Immature natural killer cell (primary cell): ENCODE data around the gene BTBD7. TPM values are rescaled to one million over a fixed set of nuclear protein-coding genes. Genes with fewer than 3 reads are reported as not detected.

ENCODE experiments used
- DNase-seq, 3 donors: peaks; one replicate each; pipeline ENCODE4 v3.0.0; 2022; ENCODE audit warnings: mixed read lengths in 1 of 3
- H3K27ac Mint-ChIP-seq, 6 donors: one replicate each; pipeline ENCODE4 v1.8.0; 2020; ENCODE audit warnings: mixed read lengths in 6 of 6, mild to moderate bottlenecking in 5 of 6, inconsistent platforms in 4 of 6, moderate library complexity in 3 of 6
- H3K27me3 Mint-ChIP-seq, 3 donors: one replicate each; pipeline ENCODE4 v1.8.0; 2020 to 2021; ENCODE audit warnings: low read depth in 3 of 3, mild to moderate bottlenecking in 3 of 3, mixed read lengths in 3 of 3, moderate library complexity in 3 of 3, inconsistent platforms in 1 of 3
- H3K36me3 Mint-ChIP-seq, 3 donors: one replicate each; pipeline ENCODE4 v1.8.0; 2020; ENCODE audit warnings: mixed read lengths in 3 of 3, inconsistent platforms in 2 of 3, mild to moderate bottlenecking in 2 of 3
- H3K4me1 Mint-ChIP-seq, 2 donors: one replicate each; pipeline ENCODE4 v1.8.0; 2020; ENCODE audit warnings: inconsistent platforms in 2 of 2, mild to moderate bottlenecking in 2 of 2, mixed read lengths in 2 of 2, moderate library complexity in 1 of 2
- H3K4me3 Mint-ChIP-seq, 5 donors: one replicate each; pipeline ENCODE4 v1.8.0; 2020; ENCODE audit warnings: mild to moderate bottlenecking in 5 of 5, mixed read lengths in 5 of 5, inconsistent platforms in 3 of 5, moderate library complexity in 3 of 5
- H3K9me3 Mint-ChIP-seq, 6 donors: one replicate each; pipeline ENCODE4 v1.8.0; 2020; ENCODE audit warnings: mild to moderate bottlenecking in 6 of 6, mixed read lengths in 6 of 6, inconsistent platforms in 4 of 6, moderate library complexity in 3 of 6
- polyA plus RNA-seq, 3 donors: library from polyadenylated mRNA; unstranded; fragments of 300-500 nt; fragmentation: Illumina TruSeq; gene quantifications; one replicate each; pipeline ENCODE4 v1.2.3, GENCODE V29; 2021

The BTBD7 gene
- polyA plus RNA-seq, 3 donors from 2014 or later, result 6.2 to 11.6 (median 10.6) TPM

- no peak for DNase-seq
- Mint-ChIP-seq H3K4me3 (peak overlapping the region in 3 of 5 donors; percentile 2 to 40 (median 16)), H3K27me3 (no peaks in the 10 kb centered on the region), H3K36me3 (peaks cover 0 to 7% (median 0%) of the 10 kb centered on the region in 3 donors), H3K27ac (peak overlapping the region in 4 of 6 donors; percentile 1 to 59 (median 6)), H3K9me3 (no peaks in the 10 kb centered on the region), H3K4me1 (peaks cover 37 to 81% of the 10 kb centered on the region in 2 donors)
Observed at GRCh38 chr14:93319958-93320357, 12.9 kb downstream of the BTBD7 start.

DNA sequence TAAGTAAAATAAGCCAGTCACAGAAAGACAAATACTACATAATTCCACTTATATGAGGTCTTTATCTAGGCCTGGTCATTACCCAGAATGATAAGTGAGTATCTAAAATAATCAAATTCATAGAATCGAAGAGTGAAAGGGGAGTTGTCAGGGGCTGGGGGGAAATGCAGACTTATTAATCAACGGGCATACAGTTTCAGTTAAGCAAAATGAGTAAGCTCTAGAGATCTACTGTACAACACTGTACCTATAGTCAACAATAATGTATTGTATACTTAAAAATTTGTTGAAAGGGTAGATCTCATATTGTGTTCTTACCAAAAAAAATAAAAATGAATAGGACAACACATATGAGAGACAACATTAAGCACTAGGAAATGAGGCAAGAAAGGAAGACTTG is 13.3 kb downstream of the BTBD7 start:
- DNase-seq, result no peak
- Mint-ChIP-seq H3K36me3 (peaks cover 0 to 7% (median 0%) of the 10 kb centered on the region in 3 donors), H3K27ac (peak overlapping the region in 3 of 6 donors; percentile 1 to 59 (median 5)), H3K4me1 (peaks cover 33 to 76% of the 10 kb centered on the region in 2 donors), H3K9me3 (no peaks in the 10 kb centered on the region), H3K4me3 (peak overlapping the region in 1 of 5 donors; percentile 5), H3K27me3 (no peaks in the 10 kb centered on the region)

DNA sequence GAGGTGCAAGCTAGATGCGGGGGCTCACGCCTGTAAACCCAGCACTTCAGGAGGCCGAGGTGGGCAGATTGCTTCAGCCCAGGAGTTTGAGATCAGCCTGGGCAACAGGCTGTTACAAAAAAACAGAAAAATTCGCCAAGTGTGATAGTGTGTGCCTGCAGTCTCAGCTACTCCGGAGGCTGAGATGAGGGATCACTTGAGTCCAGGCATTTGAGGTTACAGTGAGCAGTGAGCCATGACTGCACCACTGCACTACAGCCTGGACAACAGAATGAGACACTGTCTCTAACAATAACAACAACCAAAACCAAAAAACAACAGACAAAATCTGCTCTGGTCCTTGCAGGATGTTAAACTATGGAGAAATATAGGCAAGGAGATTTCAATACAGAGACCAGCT is 13.9 kb downstream of the BTBD7 start:
- Mint-ChIP-seq H3K36me3 (peaks cover 0 to 7% (median 0%) of the 10 kb centered on the region in 3 donors), H3K9me3 (no peaks in the 10 kb centered on the region), H3K27me3 (no peaks in the 10 kb centered on the region), H3K27ac (no peak overlapping the region), H3K4me1 (peaks cover 32 to 70% of the 10 kb centered on the region in 2 donors), H3K4me3 (no peak overlapping the region)
- no peak for DNase-seq

DNA sequence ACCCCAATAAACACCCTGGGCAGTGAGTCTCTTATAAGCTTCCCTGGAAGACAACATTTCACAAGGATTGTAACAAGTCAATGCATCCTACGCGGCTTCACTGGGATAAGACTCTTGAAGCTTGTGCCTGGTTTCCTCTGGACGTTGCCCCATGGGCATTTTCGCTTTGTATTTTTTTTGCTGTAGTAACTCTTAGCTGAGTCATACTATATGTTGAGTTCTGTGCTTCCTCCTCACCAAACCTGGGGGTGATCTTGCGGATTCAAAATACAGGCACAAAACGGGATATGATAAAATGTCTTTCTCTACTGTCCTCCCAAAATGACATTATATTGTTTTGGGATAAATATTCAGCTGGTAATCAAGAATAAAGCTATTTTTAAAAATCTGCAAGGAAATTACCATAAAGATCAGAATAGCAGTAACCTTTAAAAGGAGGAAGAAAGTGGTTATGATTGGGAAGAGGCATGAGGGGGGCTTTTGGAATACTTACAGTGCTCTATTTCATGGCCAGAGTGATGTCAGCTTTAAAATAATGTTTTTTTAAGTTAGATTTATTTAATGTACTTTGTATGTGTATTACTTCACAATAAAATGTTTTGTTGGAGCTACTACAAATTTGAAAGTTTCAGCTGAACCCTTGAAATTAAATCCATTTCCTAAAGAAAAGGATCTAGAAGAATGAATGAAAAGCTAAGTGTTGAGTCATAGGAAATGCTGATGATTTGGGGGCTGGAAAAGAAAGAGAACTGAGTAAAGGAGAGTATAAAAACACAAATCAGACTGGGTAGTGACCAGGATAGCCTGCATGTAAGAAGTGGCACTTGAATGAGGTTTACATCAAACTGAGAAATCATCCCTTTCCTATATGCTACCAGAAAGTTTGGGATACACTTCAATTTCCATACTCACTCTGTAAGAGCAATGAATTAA is 14.7 kb downstream of the BTBD7 start:
- Mint-ChIP-seq H3K4me1 (peaks cover 28 to 63% of the 10 kb centered on the region in 2 donors), H3K36me3 (peaks cover 0 to 3% (median 0%) of the 10 kb centered on the region in 3 donors), H3K9me3 (no peaks in the 10 kb centered on the region), H3K27ac (no peak overlapping the region), H3K4me3 (no peak overlapping the region), H3K27me3 (no peaks in the 10 kb centered on the region)
- DNase-seq, result no peak

- Mint-ChIP-seq H3K4me1 (peaks cover 32 to 65% of the 10 kb centered on the region in 2 donors), H3K36me3 (peaks cover 0 to 3% (median 0%) of the 10 kb centered on the region in 3 donors), H3K4me3 (no peak overlapping the region), H3K27me3 (no peaks in the 10 kb centered on the region), H3K27ac (no peak overlapping the region), H3K9me3 (no peaks in the 10 kb centered on the region)
- no peak for DNase-seq
Observed at GRCh38 chr14:93317210-93317874, 15.5 kb downstream of the BTBD7 start.

GRCh38 chr14:93316716-93317115 is 16.1 kb downstream of the BTBD7 start:
- no peak overlapping the region for H3K4me3 Mint-ChIP-seq
- H3K27ac Mint-ChIP-seq, result no peak overlapping the region
- peaks cover 0 to 3% (median 0%) of the 10 kb centered on the region in 3 donors for H3K36me3 Mint-ChIP-seq

DNA sequence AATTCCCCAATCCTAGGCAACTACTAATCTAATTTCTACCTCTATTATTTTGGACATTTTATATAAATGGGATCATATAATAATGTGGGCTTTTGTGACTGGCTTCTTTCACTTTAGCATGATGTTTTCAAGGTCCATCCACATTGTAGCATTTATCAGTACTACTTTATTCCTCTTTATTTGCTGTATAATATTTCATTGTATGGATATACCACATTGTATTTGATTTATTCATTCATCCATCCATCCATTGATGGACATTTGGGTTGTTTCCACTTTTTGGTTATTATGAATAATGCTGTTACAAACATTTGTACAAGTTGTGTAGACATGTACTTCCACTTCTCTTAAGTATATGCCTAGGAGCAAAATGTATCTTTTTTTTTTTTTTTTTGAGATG is 17.3 kb downstream of the BTBD7 start:
- H3K36me3 Mint-ChIP-seq, result peaks cover 0 to 3% (median 0%) of the 10 kb centered on the region in 3 donors
- H3K27me3 Mint-ChIP-seq, result no peaks in the 10 kb centered on the region
- DNase-seq, result no peak
- H3K9me3 Mint-ChIP-seq, result no peaks in the 10 kb centered on the region
- H3K4me1 Mint-ChIP-seq, result peaks cover 32 to 57% of the 10 kb centered on the region in 2 donors
- no peak overlapping the region for H3K4me3 Mint-ChIP-seq
- no peak overlapping the region for H3K27ac Mint-ChIP-seq

More at GRCh38 chr14:93316716-93317115, 16.1 kb downstream of the BTBD7 start:
- H3K27me3 Mint-ChIP-seq, result no peaks in the 10 kb centered on the region
- H3K4me1 Mint-ChIP-seq, result peaks cover 33 to 65% of the 10 kb centered on the region in 2 donors
- DNase-seq, result no peak
- no peaks in the 10 kb centered on the region for H3K9me3 Mint-ChIP-seq

DNA sequence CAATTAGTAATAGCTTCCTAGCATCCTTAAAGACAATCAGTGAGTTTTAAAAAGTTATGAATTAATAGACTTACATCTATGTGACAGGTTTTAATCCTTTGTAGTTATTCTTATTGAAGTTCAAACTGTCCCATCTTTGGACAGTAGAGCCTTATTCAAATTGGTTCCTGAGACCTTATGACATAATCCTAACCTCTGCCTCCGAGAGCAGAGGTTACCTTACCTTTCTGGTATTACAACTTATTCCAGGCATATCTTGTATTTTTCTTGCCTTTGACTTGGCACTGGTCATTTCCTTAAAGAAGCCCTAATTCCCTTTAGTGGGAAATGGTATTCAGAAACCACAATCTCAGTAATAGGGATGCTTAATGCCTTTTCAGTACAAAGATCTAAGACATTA is 21.8 kb downstream of the BTBD7 start:
- H3K9me3 Mint-ChIP-seq, result no peaks in the 10 kb centered on the region
- H3K27me3 Mint-ChIP-seq, result no peaks in the 10 kb centered on the region
- no peak for DNase-seq
- H3K4me1 Mint-ChIP-seq, result peaks cover 29 to 51% of the 10 kb centered on the region in 2 donors
- H3K4me3 Mint-ChIP-seq, result no peak overlapping the region
- peak overlapping the region in 1 of 6 donors; percentile 12 for H3K27ac Mint-ChIP-seq
- no peaks in the 10 kb centered on the region for H3K36me3 Mint-ChIP-seq

GRCh38 chr14:93309427-93309966 is 23.3 kb downstream of the BTBD7 start:
- no peak for DNase-seq
- H3K4me1 Mint-ChIP-seq, result peaks cover 39 to 63% of the 10 kb centered on the region in 2 donors
- H3K36me3 Mint-ChIP-seq, result no peaks in the 10 kb centered on the region
- H3K27ac Mint-ChIP-seq, result no peak overlapping the region
- H3K4me3 Mint-ChIP-seq, result no peak overlapping the region
- H3K27me3 Mint-ChIP-seq, result no peaks in the 10 kb centered on the region
- no peaks in the 10 kb centered on the region for H3K9me3 Mint-ChIP-seq

DNA sequence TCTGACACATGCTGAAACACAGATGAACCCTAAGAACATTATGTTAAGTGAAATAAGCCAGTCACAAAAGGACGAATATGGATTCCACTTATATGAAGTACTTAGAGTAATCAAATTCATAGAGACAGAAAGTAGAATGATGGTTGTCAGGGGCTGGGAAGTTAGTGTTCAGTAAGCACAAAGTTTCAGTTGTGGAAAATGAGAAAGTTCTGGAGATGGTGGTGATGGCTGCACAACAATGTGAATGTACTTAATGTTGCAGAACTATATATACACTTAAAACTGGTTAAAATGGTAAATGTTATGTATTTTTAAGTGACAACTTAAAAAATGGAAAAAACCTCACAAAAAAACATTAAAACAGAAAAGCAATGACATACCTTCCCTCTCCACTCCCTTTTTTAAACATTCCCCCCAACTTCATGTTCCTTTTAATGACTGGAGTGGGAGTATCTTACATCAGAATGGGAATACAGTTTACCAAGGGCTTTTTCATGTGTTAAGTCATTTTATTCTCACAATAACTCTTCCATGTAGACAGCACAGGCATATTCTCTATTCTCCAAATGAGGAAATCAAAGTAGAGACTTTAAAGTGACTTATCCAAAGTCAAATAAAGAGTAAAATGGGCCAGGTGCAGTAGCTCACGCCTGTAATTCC is 24.0 kb downstream of the BTBD7 start:
- no peak overlapping the region for H3K4me3 Mint-ChIP-seq
- peaks cover 42 to 68% of the 10 kb centered on the region in 2 donors for H3K4me1 Mint-ChIP-seq
- no peak overlapping the region for H3K27ac Mint-ChIP-seq

DNA sequence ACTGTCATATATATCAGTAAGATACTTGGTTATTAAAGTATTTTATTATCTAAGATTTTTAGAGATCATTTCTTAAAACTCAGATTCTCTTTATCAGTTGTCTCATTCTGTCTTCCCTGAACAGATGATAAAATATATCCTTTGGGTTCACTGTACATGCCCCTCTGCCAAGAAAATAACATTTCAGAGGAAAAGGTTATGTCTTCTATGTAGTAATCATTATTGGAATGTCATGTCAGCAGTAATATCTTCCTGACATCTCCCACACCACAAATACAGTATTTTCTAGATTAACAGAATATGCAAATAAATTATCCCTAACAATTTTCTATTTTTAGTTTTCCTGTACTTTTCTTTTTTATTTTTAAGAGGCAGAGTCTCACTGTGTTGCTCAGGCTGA is 26.0 kb downstream of the BTBD7 start:
- peaks cover 50 to 74% of the 10 kb centered on the region in 2 donors for H3K4me1 Mint-ChIP-seq
- DNase-seq, result no peak
- no peak overlapping the region for H3K27ac Mint-ChIP-seq
- H3K36me3 Mint-ChIP-seq, result no peaks in the 10 kb centered on the region
- no peak overlapping the region for H3K4me3 Mint-ChIP-seq
- no peaks in the 10 kb centered on the region for H3K27me3 Mint-ChIP-seq
- H3K9me3 Mint-ChIP-seq, result no peaks in the 10 kb centered on the region

More for the DNA sequence above, 24.0 kb downstream of the BTBD7 start:
- Mint-ChIP-seq H3K27me3 (no peaks in the 10 kb centered on the region), H3K9me3 (no peaks in the 10 kb centered on the region), H3K36me3 (no peaks in the 10 kb centered on the region)
- DNase-seq, result no peak

- Mint-ChIP-seq H3K27me3 (peaks cover 0 to 2% (median 0%) of the 10 kb centered on the region in 3 donors), H3K27ac (peak overlapping the region in 1 of 6 donors; percentile 71), H3K9me3 (no peaks in the 10 kb centered on the region), H3K4me1 (peaks cover 54 to 76% of the 10 kb centered on the region in 2 donors), H3K36me3 (no peaks in the 10 kb centered on the region), H3K4me3 (no peak overlapping the region)
- no peak for DNase-seq
Observed at GRCh38 chr14:93305725-93306418, 27.0 kb downstream of the BTBD7 start.

- no peak overlapping the region for H3K27ac Mint-ChIP-seq
Observed at GRCh38 chr14:93304771-93305170, 28.1 kb downstream of the BTBD7 start.

More at GRCh38 chr14:93304771-93305170, 28.1 kb downstream of the BTBD7 start:
- Mint-ChIP-seq H3K4me1 (peaks cover 53 to 78% of the 10 kb centered on the region in 2 donors), H3K27me3 (peaks cover 0 to 2% (median 0%) of the 10 kb centered on the region in 3 donors), H3K36me3 (no peaks in the 10 kb centered on the region), H3K9me3 (no peaks in the 10 kb centered on the region), H3K4me3 (no peak overlapping the region)
- no peak for DNase-seq
